GM19328 (cell line): ENCODE results near the gene PDCD7.
"Not testable (repeated sequence)": the region's sequence is repeated elsewhere in the genome, so short reads cannot be mapped to it uniquely, and the experiment has no call there.

Experiments used
- ATAC-seq: cut with Tn5 transposase; IDR thresholded peaks from one replicate; pipeline ENCODE4 v1.9.1; 2021; ENCODE audit warnings: mild to moderate bottlenecking, moderate library complexity; ENCODE audit not compliant: unreplicated experiment

Gene PDCD7

GRCh38 chr15:65076486-65077290, 56.9 kb downstream of the PDCD7 start, which contains the start of gene KBTBD13:
KBTBD13 (plus strand) TSS chr15:65076746; CDS start chr15:65076816, 70 bp downstream.
- no peak for ATAC-seq

- ATAC-seq, result not testable (repeated sequence)
Observed at GRCh38 chr15:65075607-65076395, 57.8 kb downstream of the PDCD7 start.

DNA sequence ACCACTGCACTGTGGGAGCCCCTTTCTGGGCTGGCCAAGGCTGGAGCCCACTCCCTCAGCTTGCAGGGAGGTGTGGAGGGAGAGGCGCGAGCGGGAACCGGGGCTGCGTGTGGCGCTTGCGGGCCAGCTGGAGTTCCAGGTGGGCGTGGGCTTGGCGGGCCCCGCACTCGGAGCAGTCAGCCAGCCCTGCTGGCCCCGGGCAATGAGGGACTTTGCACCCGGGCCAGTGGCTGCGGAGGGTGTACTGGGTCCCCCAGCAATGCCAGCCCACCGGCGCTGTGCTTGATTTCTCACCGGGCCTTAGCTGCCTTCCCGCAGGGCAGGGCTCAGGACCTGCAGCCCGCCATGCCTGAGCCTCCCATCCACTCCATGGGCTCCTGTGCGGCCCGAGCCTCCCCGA, 58.7 kb downstream of the PDCD7 start:
- not testable (repeated sequence) for ATAC-seq

- ATAC-seq, result no peak
Observed at GRCh38 chr15:65072617-65073016, 61.0 kb downstream of the PDCD7 start.

GRCh38 chr15:65072027-65072426, 61.6 kb downstream of the PDCD7 start:
- ATAC-seq, result no peak

DNA sequence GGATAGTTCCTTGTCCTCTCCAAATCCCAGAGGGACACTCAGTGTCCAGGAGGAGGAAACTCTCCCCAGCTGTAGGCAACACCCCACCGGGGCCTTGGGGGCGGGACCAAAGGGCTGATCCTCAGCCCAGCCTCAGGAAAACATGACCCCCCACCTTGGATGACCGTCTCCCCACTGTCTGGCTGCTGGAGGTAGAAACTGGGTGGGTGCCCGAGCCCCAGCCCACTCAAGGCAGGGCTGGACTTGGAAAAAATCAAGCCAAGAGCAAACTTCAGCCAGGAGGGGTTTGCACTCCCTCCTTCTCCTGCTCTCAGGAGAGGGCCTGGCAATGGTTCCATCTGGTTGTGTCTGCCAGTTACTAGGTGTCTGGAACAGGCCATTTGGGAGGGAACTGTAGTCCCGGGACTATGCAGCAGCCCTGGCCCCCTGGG, 62.2 kb downstream of the PDCD7 start:
- ATAC-seq, result no peak

- ATAC-seq, result no peak
Observed at GRCh38 chr15:65069779-65070546, 63.6 kb downstream of the PDCD7 start.

- ATAC-seq, result no peak
Observed at GRCh38 chr15:65069179-65069578, 64.4 kb downstream of the PDCD7 start.

DNA sequence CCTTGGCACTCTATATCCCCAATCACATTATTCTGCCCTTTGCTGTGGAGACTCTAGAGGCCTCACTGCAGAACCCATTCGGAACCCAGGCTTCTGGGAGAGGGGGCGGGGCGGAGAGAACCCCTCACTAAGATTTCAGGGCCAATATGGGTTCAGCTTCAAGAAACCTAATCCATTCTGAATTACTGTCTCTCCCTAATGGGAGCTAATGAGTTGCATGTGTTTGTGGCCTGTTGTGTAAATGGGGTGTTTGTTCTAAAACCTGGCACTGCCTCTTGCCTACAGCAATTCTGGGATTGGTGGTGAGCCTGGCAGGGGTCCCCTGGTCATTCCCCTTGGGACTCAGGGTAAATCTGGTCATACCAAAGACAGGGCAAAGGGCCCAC, 65.2 kb downstream of the PDCD7 start:
- no peak for ATAC-seq

DNA sequence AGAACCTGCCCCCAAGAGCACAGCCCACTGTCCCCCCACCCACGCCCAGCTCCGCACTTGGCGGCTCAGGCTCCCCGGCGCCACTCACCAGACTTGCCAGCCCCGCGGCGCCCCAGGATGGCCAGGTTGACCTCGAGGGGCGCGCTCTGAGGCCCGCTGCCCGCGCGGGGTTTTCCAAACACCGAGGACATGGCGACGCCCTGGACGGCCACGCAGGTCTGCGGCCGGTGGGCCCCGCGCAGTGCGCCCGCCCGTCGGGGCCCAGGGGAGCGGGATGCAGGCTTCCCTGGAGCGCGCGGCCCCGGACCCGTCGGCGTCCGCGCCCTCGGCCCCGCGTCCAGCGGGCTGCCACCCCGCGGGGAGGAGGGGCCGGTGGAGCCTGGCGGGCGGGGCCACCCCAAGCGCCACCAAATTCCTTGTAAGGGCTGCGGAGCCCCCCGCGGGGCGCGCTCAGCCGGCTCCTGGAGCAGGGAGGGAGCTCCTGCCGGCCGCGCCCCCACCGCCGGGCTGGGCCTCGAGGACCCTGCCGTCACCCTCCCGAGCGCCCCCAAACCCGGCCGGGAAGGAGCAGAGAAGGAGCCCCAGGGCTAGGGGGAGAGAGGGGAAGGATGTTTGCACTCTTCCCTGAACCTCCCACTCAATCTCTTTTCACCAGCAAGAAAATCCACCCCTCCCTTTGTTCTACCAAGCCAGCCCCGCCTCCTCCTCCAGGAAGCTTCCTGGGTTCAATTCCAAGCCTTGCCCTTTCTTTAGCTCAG, 65.8 kb downstream of the PDCD7 start, which contains the start of gene RASL12:
Gene RASL12, minus strand, starts transcription at position 347 of the 758 bp plus-strand sequence. Its CDS starts 156 bp downstream, at position 191.
- ATAC-seq, result no peak
